GM19099 (cell line): ENCODE results near the gene GATB.

Source experiments
- POLR2A ChIP-seq: IDR thresholded peaks from 3 replicates; pipeline ENCODE4 v1.6.1; 2011; ENCODE audit warnings: low read depth; ENCODE audit not compliant: insufficient read length; ENCODE audit errors: extremely low read depth

The GATB gene

DNA sequence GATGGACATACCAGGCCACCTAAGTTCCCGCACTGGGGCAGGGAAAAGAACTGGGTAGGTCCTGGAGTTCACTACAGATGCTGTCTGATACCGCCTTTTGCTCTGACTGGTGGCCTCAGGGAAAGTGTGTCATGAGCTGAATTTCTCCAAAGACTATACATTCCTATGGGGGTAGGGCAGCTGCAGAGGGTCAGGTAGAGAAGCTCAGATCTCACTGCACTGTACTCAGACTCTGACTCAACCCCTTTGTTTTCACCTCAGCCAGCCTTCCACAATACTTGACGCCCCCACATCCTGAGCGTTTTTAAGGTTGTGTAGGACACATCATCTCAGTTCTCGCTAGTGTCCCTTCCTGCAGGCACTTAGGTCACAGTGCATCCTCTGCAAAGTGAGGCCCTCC lies 7.8 kb downstream of the GATB start:
- no peak for TF ChIP-seq POLR2A

DNA sequence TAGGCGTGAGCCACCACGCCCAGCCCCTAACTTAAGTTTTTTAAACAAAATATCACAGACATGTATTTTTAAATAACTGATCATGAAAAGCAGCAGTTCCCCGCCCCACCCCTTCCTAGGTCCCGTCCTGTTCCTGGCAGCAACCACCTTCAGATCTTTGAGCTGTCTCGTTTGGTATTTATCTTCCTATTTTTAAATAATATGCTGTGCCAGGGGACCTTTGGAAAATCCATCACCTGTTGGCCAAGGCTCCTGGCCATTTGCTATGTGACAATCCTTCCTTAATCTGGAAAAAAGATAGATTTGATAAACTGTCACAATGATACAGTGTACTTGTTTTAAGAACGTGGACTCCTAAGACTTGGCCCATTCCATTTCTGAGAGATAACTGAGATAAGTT lies 10.7 kb downstream of the GATB start:
- TF ChIP-seq POLR2A, result no peak

DNA sequence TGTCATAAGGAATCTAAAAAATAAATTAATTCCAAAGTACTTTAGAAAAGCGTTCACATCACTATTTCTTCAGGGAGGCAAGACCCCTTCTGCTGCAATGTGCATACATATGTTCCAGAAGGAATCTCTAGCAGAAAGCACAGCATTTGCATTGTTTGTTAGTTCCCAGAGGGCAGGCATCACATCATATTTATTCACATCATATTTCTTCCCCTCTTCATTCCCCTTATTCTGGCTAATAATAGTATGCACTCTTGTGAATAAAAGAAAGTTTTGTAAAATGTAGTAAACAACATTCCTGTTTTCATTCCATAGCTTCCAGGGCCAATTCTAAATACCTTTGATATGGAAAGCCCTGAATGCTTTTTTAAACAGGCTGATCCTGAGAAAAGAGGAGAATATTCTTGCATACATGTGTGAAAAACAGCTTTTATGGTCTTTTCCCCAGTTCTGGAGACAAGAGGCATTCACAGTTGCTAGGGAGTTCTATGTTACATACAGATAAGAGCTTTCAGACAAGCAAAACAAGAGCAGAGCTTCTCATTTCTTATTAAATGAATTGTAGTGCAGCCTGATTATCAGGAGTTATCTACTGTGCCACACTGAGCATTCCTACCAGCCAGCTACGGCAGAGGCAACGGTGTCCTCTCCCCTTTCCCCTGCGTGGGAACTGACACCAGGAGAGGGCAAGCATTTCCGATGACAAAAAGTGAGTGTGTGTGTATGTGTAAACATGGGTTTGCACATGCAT lies 15.2 kb downstream of the GATB start:
- no peak for TF ChIP-seq POLR2A

- no peak for TF ChIP-seq POLR2A
Observed at GRCh38 chr4:151744614-151745013, 16.2 kb downstream of the GATB start.

- no peak for TF ChIP-seq POLR2A
Observed at GRCh38 chr4:151743894-151744293, 16.9 kb downstream of the GATB start.

- no peak for TF ChIP-seq POLR2A
Observed at GRCh38 chr4:151743128-151743854, 17.5 kb downstream of the GATB start.

DNA sequence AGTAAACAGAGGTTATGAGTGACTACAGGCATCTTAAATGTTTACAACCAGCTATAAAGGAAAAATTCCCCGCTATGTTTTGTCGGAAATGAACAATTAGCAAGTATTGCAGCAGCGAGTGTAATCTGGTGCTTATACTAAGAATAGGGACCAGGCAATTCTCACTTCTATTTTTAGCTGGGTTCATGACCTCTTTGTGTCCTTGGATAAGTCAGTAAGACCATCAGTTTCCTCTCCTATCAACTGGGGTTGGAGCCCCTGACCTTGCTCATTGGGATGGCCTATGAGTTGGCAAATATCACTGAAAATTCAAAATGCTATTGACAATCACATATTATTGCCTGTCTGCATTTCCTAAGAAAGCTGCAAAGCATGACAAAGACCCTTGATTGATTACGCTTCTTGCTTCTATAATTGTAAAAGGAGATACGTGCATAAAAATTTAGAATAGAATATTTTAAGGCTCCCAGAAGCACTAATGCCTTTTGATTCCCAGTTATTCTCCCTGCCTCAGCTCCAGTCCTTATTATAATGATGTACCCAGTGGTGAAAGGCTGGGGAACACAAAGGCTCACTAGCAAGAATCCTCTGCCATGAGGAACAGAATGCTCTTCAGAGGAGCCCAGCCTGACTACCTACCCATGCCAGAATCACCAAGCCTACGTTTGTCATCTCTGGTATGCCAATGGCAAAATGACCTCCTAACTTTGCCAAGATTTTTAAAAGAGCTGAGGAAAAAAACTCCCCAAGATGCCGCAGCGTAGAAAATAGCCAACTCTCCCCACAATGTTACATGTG lies 21.9 kb downstream of the GATB start:
- no peak for TF ChIP-seq POLR2A

DNA sequence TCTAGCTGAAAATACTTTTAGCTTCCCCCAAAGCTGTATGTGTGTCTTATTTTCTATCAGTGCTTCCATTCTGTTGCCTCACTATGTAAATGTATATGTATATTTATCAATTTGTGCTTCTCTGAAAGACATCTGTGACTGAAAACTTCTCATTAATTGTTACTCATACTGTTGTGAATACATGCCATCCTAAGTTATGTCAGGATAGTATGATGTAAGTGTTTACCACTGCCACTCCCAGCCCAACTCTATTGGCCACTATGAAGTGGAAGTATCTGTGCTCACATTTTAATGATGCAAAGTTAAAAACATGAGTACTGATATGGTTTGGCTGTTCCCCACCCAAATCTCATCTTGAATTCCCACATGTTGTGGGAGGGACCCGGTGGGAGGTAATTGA lies 24.4 kb downstream of the GATB start:
- TF ChIP-seq POLR2A, result no peak

- TF ChIP-seq POLR2A, result no peak
Observed at GRCh38 chr4:151729731-151730559, 30.9 kb downstream of the GATB start.

- TF ChIP-seq POLR2A, result no peak
Observed at GRCh38 chr4:151728679-151729078, 32.1 kb downstream of the GATB start.

DNA sequence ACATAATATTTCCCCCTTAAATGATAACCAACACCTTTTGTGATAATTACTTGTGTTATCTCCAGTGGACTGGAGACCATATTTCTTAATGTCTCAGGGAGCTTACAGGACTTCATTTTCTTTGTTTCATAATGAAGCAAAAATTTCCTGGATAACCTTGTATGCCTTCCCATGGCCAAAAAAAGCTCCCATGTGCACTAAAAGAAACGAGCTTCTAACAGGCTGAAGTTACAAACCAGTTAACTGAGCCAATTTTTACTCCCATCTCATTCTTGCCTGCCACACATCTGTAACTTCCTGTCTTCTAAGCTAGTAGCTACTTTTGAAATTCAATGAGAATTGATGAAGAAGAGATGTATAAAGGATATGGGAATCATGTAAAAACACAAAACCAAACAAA lies 32.8 kb downstream of the GATB start:
- TF ChIP-seq POLR2A, result no peak

GRCh38 chr4:151727365-151727764 lies 33.4 kb downstream of the GATB start:
- TF ChIP-seq POLR2A, result no peak

- no peak for TF ChIP-seq POLR2A
Observed at GRCh38 chr4:151725087-151725486, 35.7 kb downstream of the GATB start.

- no peak for TF ChIP-seq POLR2A
Observed at GRCh38 chr4:151721916-151722315, 38.9 kb downstream of the GATB start.

GRCh38 chr4:151721466-151721865 lies 39.3 kb downstream of the GATB start:
- TF ChIP-seq POLR2A, result no peak
